Caco-2 (cell line): ENCODE results near the gene KREMEN2. TPM values are rescaled to one million over a fixed set of nuclear protein-coding genes. Genes with fewer than 3 reads are reported as not detected.

Experiments
- BruUV-seq: library from RNA; stranded (reverse); fragments of 400-500 nt; replicated peaks from 2 replicates; lab custom pipeline; 2021; lab: Mats Ljungman, UMichigan
- CTCF ChIA-PET: fragments of 300-600 bp; sonication (Branson Sonifier 250); formaldehyde crosslinking; loops from one replicate; lab custom pipeline; 2022; ENCODE audit warnings: antibody characterized with exemption; lab: Charles Lee
- POLR2A ChIA-PET: fragments of 300-600 bp; sonication (Branson Sonifier 250); formaldehyde crosslinking; loops from one replicate; lab custom pipeline; 2022; ENCODE audit warnings: antibody characterized with exemption; lab: Charles Lee
- DNase-seq, 2 experiments: peaks; one replicate each; pipeline versions ENCODE4 v3.0.0 to v3.0.0-alpha.2; 2020 to 2022
- H3K27me3 ChIP-seq: replicated peaks from 2 replicates; pipeline ENCODE4 v1.6.0; 2011; ENCODE audit warnings: low read length; ENCODE audit not compliant: control insufficient read depth, insufficient read depth
- H3K36me3 ChIP-seq: 2 replicates; pipeline ENCODE4 v1.5.1; 2011; ENCODE audit warnings: low read length; ENCODE audit not compliant: control insufficient read depth, insufficient read depth
- H3K4me1 ChIP-seq: fragments of 250-450 bp; sonication (Bioruptor Pico); 2 replicates; pipeline ENCODE4 v1.5.1; 2020; ENCODE audit warnings: mild to moderate bottlenecking
- H3K4me3 ChIP-seq: 2 replicates; pipeline ENCODE4 v1.5.1; 2011; ENCODE audit warnings: low read depth, mild to moderate bottlenecking, control low read depth, low read length
- H3K9me3 ChIP-seq: fragments of 250-450 bp; sonication (Bioruptor Pico); 2 replicates; pipeline ENCODE4 v1.5.1; 2020; ENCODE audit warnings: mild to moderate bottlenecking, moderate library complexity
- H3K27ac Mint-ChIP-seq: one replicate; pipeline ENCODE4 v1.8.0; 2022; ENCODE audit warnings: mixed read lengths; ENCODE audit not compliant: unreplicated experiment
- H3K27me3 Mint-ChIP-seq: one replicate; pipeline ENCODE4 v1.8.0; 2022; ENCODE audit warnings: mixed read lengths; ENCODE audit not compliant: insufficient read depth, unreplicated experiment
- H3K36me3 Mint-ChIP-seq: one replicate; pipeline ENCODE4 v1.8.0; 2022; ENCODE audit warnings: mild to moderate bottlenecking, mixed read lengths; ENCODE audit not compliant: insufficient read depth, unreplicated experiment
- H3K4me1 Mint-ChIP-seq: one replicate; pipeline ENCODE4 v1.8.0; 2022; ENCODE audit warnings: low read depth, mixed read lengths; ENCODE audit not compliant: unreplicated experiment
- H3K4me3 Mint-ChIP-seq: one replicate; pipeline ENCODE4 v1.8.0; 2022; ENCODE audit warnings: mild to moderate bottlenecking, moderate library complexity, mixed read lengths; ENCODE audit not compliant: unreplicated experiment
- H3K9me3 Mint-ChIP-seq: one replicate; pipeline ENCODE4 v1.8.0; 2022; ENCODE audit warnings: mixed read lengths; ENCODE audit not compliant: unreplicated experiment
- intact Hi-C: fragments of 100-400 bp; cut with micrococcal nuclease; formaldehyde crosslinking; loops from one replicate; pipeline ENCODE4 v1.10.0; 2022; ENCODE audit not compliant: unreplicated experiment
- total RNA-seq: library from RNA; stranded (reverse); gene quantifications from 2 replicates; pipeline ENCODE4 v1.2.3, GENCODE V29; 2022
- TF ChIP-seq, protein P1 (sequence below), 2 experiments: fragments of 200-600 bp in 1 of 2; IDR thresholded peaks; 1 replicate in 1 of 2; 2 replicates in 1 of 2; pipeline versions ENCODE4 v1.5.1 to v1.8.0; 2011 to 2022; ENCODE audit warnings: antibody characterized with exemption in 1 of 2, control low read depth in 1 of 2, inconsistent platforms in 1 of 2, low read depth in 1 of 2, low read length in 1 of 2, mild to moderate bottlenecking in 1 of 2, moderate library complexity in 1 of 2; ENCODE audit not compliant: insufficient read depth in 1 of 2, severe bottlenecking in 1 of 2, unreplicated experiment in 1 of 2

The KREMEN2 gene
- total RNA-seq, 1 experiment from 2014 or later: 2.2 TPM

- no peaks in the 10 kb centered on the region for H3K9me3 Mint-ChIP-seq
- no peaks in the 10 kb centered on the region for H3K27me3 Mint-ChIP-seq
- no TSS peak for BruUV-seq
- H3K9me3 ChIP-seq: no peaks in the 10 kb centered on the region
- peaks cover 1% of the 10 kb centered on the region; the same call in 1 of the 2 replicates for H3K36me3 ChIP-seq
- H3K27ac Mint-ChIP-seq: no peak overlapping the region
- H3K4me1 ChIP-seq: peaks cover 35% of the 10 kb centered on the region
- POLR2A ChIA-PET: interaction anchor here (0.6 to 6.5 kb wide), 7 partner anchors 18 to 261 kb away, joined by 3 to 83 read pairs (median 5); partner anchors contain the start of genes HCFC1R1, IL32, PKMYT1 and THOC6
- intact Hi-C loops: loop anchor here (1.0 kb wide), 2 partner anchors 18 to 25 kb away; no protein-coding TSS in a partner anchor
- peak; percentile 98 to 99 for DNase-seq
- H3K4me1 Mint-ChIP-seq: peaks cover 18% of the 10 kb centered on the region
- H3K4me3 Mint-ChIP-seq: peak overlapping the region; percentile 89
- CTCF ChIA-PET: interaction anchor here (0.5 to 6.6 kb wide), 11 partner anchors 12 to 535 kb away, joined by 3 to 113 read pairs (median 5); partner anchors contain the start of genes HCFC1R1, THOC6 and TNFRSF12A
- H3K36me3 Mint-ChIP-seq: peaks cover 28% of the 10 kb centered on the region
- H3K4me3 ChIP-seq: peak overlapping the region; percentile 52
- H3K27me3 ChIP-seq: no peaks in the 10 kb centered on the region
- TF ChIP-seq, protein P1, sequence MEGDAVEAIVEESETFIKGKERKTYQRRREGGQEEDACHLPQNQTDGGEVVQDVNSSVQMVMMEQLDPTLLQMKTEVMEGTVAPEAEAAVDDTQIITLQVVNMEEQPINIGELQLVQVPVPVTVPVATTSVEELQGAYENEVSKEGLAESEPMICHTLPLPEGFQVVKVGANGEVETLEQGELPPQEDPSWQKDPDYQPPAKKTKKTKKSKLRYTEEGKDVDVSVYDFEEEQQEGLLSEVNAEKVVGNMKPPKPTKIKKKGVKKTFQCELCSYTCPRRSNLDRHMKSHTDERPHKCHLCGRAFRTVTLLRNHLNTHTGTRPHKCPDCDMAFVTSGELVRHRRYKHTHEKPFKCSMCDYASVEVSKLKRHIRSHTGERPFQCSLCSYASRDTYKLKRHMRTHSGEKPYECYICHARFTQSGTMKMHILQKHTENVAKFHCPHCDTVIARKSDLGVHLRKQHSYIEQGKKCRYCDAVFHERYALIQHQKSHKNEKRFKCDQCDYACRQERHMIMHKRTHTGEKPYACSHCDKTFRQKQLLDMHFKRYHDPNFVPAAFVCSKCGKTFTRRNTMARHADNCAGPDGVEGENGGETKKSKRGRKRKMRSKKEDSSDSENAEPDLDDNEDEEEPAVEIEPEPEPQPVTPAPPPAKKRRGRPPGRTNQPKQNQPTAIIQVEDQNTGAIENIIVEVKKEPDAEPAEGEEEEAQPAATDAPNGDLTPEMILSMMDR (IDR thresholded peaks at IDR 0.05; ENCODE audit: insufficient read depth in 1 of 2, low read depth in 1 of 2, low read length in 1 of 2, severe bottlenecking in 1 of 2, unreplicated experiment in 1 of 2): peak; percentile 42 to 80
Observed at GRCh38 chr16:3003582-3004270, 39.7 kb downstream of the KREMEN2 start.

GRCh38 chr16:3004319-3004718, 40.2 kb downstream of the KREMEN2 start:
- Mint-ChIP-seq H3K4me3 (peak overlapping the region; percentile 89), H3K4me1 (peaks cover 18% of the 10 kb centered on the region), H3K27ac (peak overlapping the region; percentile 90), H3K36me3 (peaks cover 31% of the 10 kb centered on the region), H3K9me3 (no peaks in the 10 kb centered on the region), H3K27me3 (no peaks in the 10 kb centered on the region)
- ChIA-PET CTCF (interaction anchor here (0.5 to 6.6 kb wide), 10 partner anchors 12 to 536 kb away, joined by 3 to 113 read pairs (median 6); partner anchors contain the start of genes HCFC1R1, THOC6 and TNFRSF12A), POLR2A (interaction anchor here (0.6 to 6.5 kb wide), 7 partner anchors 17 to 260 kb away, joined by 3 to 83 read pairs (median 5); partner anchors contain the start of genes HCFC1R1, IL32, PKMYT1 and THOC6)
- peak in 1 of 2 experiments; percentile 49 for DNase-seq
- peak overlapping the region; percentile 52 for H3K4me3 ChIP-seq
- intact Hi-C loops: loop anchor here (1.0 kb wide), 1 partner anchor 17 kb away; no protein-coding TSS in a partner anchor
- H3K9me3 ChIP-seq: no peaks in the 10 kb centered on the region
- no TSS peak for BruUV-seq
- H3K27me3 ChIP-seq: no peaks in the 10 kb centered on the region
- TF ChIP-seq, protein P1 (IDR thresholded peaks at IDR 0.05; ENCODE audit: insufficient read depth in 1 of 2, low read depth in 1 of 2, low read length in 1 of 2, severe bottlenecking in 1 of 2, unreplicated experiment in 1 of 2): no peak
- H3K36me3 ChIP-seq: peaks cover 1% of the 10 kb centered on the region; the same call in 1 of the 2 replicates
- H3K4me1 ChIP-seq: peaks cover 41% of the 10 kb centered on the region

GRCh38 chr16:3004781-3005284, 40.8 kb downstream of the KREMEN2 start:
- H3K27me3 Mint-ChIP-seq: no peaks in the 10 kb centered on the region
- TSS peak; percentile 22 for BruUV-seq
- Histone ChIP-seq H3K27me3 (no peaks in the 10 kb centered on the region), H3K4me1 (peaks cover 46% of the 10 kb centered on the region), H3K9me3 (no peaks in the 10 kb centered on the region), H3K4me3 (peak overlapping the region; percentile 52), H3K36me3 (peaks cover 1% of the 10 kb centered on the region; the same call in 1 of the 2 replicates)
- no peaks in the 10 kb centered on the region for H3K9me3 Mint-ChIP-seq
- H3K4me1 Mint-ChIP-seq: peaks cover 18% of the 10 kb centered on the region
- H3K36me3 Mint-ChIP-seq: peaks cover 35% of the 10 kb centered on the region
- peak; percentile 76 to 84 for DNase-seq
- peak overlapping the region; percentile 89 for H3K4me3 Mint-ChIP-seq
- TF ChIP-seq, protein P1 (IDR thresholded peaks at IDR 0.05; ENCODE audit: insufficient read depth in 1 of 2, low read depth in 1 of 2, low read length in 1 of 2, severe bottlenecking in 1 of 2, unreplicated experiment in 1 of 2): no peak
- intact Hi-C loops: loop anchor here (1.0 kb wide), 1 partner anchor 16 kb away; no protein-coding TSS in a partner anchor
- ChIA-PET CTCF (interaction anchor here (1.5 to 6.6 kb wide), 3 partner anchors 17 to 27 kb away, joined by 21 to 113 read pairs (median 89); partner anchors contain the start of genes HCFC1R1, THOC6 and TNFRSF12A), POLR2A (interaction anchor here (0.6 to 6.5 kb wide), 2 partner anchors 17 to 101 kb away, joined by 3 to 83 read pairs; partner anchors contain the start of genes HCFC1R1, THOC6 and TNFRSF12A)
- H3K27ac Mint-ChIP-seq: peak overlapping the region; percentile 90
